ENCODE measurements around the gene SERBP1. TPM values are rescaled to one million over a fixed set of nuclear protein-coding genes. Genes with fewer than 3 reads are reported as not detected.
A peak's percentile ranks its signal among the peaks of the same experiment; 100 is the strongest.

Gene SERBP1
- total and polyA plus RNA-seq, 2 of the 8 experiments (the other 6 are each of a cell fraction or from before 2014, with no cell fraction given) = 229 to 536 TPM

DNA sequence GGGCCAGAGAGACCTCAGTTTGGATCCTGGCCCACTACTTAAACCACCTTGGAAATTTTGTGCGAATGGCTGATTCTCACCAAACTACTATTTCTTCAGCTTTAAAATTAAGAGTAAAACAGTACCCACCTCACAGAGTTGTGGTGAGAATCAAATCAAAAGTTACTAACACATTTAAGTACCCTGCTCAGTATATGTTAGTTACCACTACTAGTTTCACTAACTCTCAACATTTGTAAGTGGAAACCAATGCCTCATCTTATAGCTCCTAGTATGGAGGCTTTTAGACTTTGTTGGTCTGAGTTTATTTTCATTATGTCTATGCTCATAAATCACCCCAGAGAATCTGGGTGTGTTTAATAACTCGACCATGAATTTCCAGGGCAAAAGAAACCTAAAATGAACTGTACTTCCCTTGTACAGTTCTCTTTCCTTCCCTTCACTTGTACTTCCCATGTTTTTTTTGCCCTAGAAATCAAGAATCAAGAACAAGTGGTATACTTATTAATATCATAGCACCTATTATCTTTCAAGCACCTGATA lies 11.6 kb upstream of the SERBP1 start:
- Histone ChIP-seq H3K4me2 (ENCODE audit: insufficient read depth in 1 of 2, low read depth in 2 of 2, low read length in 2 of 2) (no peak overlapping the region), H4K5ac (ENCODE audit: insufficient read length, low read depth, low read length) (no peak overlapping the region), H4K8ac (ENCODE audit: extremely low read depth, insufficient read depth, low read length) (no peak overlapping the region), H3K27me3 (replicated peaks in 1 of 4; ENCODE audit: control insufficient read depth in 3 of 4, extremely low read depth in 1 of 4, insufficient read depth in 3 of 4, low read length in 3 of 4) (no peaks in the 10 kb centered on the region), H2BK20ac (ENCODE audit: low read length) (no peak overlapping the region), H3K79me1 (ENCODE audit: low read depth, low read length) (no peaks in the 10 kb centered on the region), H2BK12ac (ENCODE audit: low read depth, low read length) (no peak overlapping the region), H2BK15ac (ENCODE audit: low read length) (no peak overlapping the region), H3K23me2 (ENCODE audit: low read depth, low read length) (no peaks in the 10 kb centered on the region), H3K18ac (ENCODE audit: extremely low read depth, low read length) (no peak overlapping the region), H3K4me1 (replicated peaks in 1 of 4; ENCODE audit: control insufficient read depth in 3 of 4, insufficient read depth in 4 of 4, low read length in 3 of 4) (no peaks in the 10 kb centered on the region), H3K36me3 (ENCODE audit: control insufficient read depth in 2 of 4, insufficient read depth in 4 of 4, low read length in 3 of 4) (no peaks in the 10 kb centered on the region), H2AK5ac (ENCODE audit: low read depth, low read length) (no peak overlapping the region), H3K27ac (ENCODE audit: low read depth, low read length) (no peak overlapping the region), H4K20me1 (replicated peaks in 1 of 2; ENCODE audit: control insufficient read depth in 1 of 2, insufficient read depth in 2 of 2, low read length in 2 of 2) (no peaks in the 10 kb centered on the region), H3K9ac (replicated peaks in 1 of 4; ENCODE audit: extremely low read depth in 1 of 4, low read depth in 3 of 4, low read length in 3 of 4) (no peak overlapping the region), H3K23ac (ENCODE audit: insufficient read length) (no peak overlapping the region), H3K56ac (replicated peaks; ENCODE audit: insufficient read length, low read depth, low read length) (no peak overlapping the region), H2BK120ac (replicated peaks; ENCODE audit: low read depth, low read length) (no peak overlapping the region), H3K14ac (ENCODE audit: insufficient read length) (no peak overlapping the region), H3K4me3 (ENCODE audit: extremely low read depth in 1 of 4, insufficient read depth in 2 of 4, low read depth in 3 of 4, low read length in 4 of 4) (no peak overlapping the region), H3K4ac (replicated peaks; ENCODE audit: insufficient read length, low read depth, low read length) (no peak overlapping the region), H3K79me2 (ENCODE audit: control insufficient read depth in 1 of 2, insufficient read depth in 2 of 2, low read length in 2 of 2) (no peaks in the 10 kb centered on the region), H3K9me3 (ENCODE audit: insufficient read depth in 2 of 2, low read depth in 1 of 2, low read length in 1 of 2) (no peaks in the 10 kb centered on the region), H2AFZ (ENCODE audit: low read length) (peak overlapping the region; percentile 70; the same call in 1 of the 2 replicates), H2BK5ac (ENCODE audit: low read depth, low read length) (no peak overlapping the region), H4K91ac (replicated peaks; ENCODE audit: insufficient read length, low read length) (no peak overlapping the region)
- no peak for FAIRE-seq
- TF ChIP-seq MAFK (IDR thresholded peaks at IDR 0.05; ENCODE audit: low read depth, low read length) (no peak), YY1 (IDR thresholded peaks at IDR 0.05; ENCODE audit: low read depth, low read length) (no peak), GTF2F1 (IDR thresholded peaks at IDR 0.05; ENCODE audit: borderline replicate concordance, low read depth, low read length) (no peak), ZNF274 (IDR thresholded peaks at IDR 0.05; ENCODE audit: borderline replicate concordance, extremely low read depth, low read length) (no peak), TBP (IDR thresholded peaks at IDR 0.05; ENCODE audit: low read depth, low read length) (no peak), SIX5 (IDR thresholded peaks at IDR 0.05; ENCODE audit: low read depth, low read length) (no peak), TAF7 (optimal IDR thresholded peaks at IDR 0.05; ENCODE audit: borderline replicate concordance, low read depth, low read length) (no peak), HDAC2 (IDR thresholded peaks at IDR 0.05; ENCODE audit: borderline replicate concordance in 1 of 2, low read depth in 2 of 2, low read length in 2 of 2) (no peak), JUND (IDR thresholded peaks at IDR 0.05; ENCODE audit: low read length) (no peak), SRF (IDR thresholded peaks at IDR 0.05; ENCODE audit: low read depth, low read length) (no peak)
- TF ChIP-seq, protein P1, sequence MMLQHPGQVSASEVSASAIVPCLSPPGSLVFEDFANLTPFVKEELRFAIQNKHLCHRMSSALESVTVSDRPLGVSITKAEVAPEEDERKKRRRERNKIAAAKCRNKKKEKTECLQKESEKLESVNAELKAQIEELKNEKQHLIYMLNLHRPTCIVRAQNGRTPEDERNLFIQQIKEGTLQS (IDR thresholded peaks at IDR 0.05; ENCODE audit: insufficient read depth, low read depth, low read length) = no peak
- TF ChIP-seq, protein P2, sequence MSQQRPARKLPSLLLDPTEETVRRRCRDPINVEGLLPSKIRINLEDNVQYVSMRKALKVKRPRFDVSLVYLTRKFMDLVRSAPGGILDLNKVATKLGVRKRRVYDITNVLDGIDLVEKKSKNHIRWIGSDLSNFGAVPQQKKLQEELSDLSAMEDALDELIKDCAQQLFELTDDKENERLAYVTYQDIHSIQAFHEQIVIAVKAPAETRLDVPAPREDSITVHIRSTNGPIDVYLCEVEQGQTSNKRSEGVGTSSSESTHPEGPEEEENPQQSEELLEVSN (IDR thresholded peaks at IDR 0.05) = no peak
- DNase-seq (ENCODE audit: low read depth in 1 of 2, low spot score in 2 of 2) = no peak
- CTCF ChIA-PET (ENCODE audit: partially characterized antibody) = interaction anchor here (0.7 to 2.5 kb wide), 7 partner anchors 10 to 95 kb away, joined by 3 to 9 read pairs (median 4); partner anchors contain the start of gene SERBP1
- 94% methylated on average over 2 of the region's 2 CpGs; no CpG with 5 or more reads in 1 of the 2 experiments for WGBS, 2 experiments (ENCODE audit: extremely low coverage in 1 of 2, insufficient coverage in 1 of 2, insufficient read length in 1 of 2, insufficient replicate concordance in 2 of 2, low coverage in 1 of 2, low lambda C conversion rate in 2 of 2, missing lambda C conversion rate in 1 of 2)
- POLR2A ChIA-PET (ENCODE audit: partially characterized antibody) = interaction anchor here (0.7 to 6.6 kb wide), 5 partner anchors 12 to 98 kb away, joined by 3 to 37 read pairs (median 4); partner anchors contain the start of gene SERBP1
